HG03025 (cell line): ENCODE results near the gene IPO5.
"Not testable (repeated sequence)": the region's sequence is repeated elsewhere in the genome, so short reads cannot be mapped to it uniquely, and the experiment has no call there.

Experiments used
- ATAC-seq: cut with Tn5 transposase; IDR thresholded peaks from one replicate; pipeline ENCODE4 v1.9.1; 2021; ENCODE audit warnings: mild to moderate bottlenecking, moderate library complexity; ENCODE audit not compliant: unreplicated experiment, low FRiP score

Gene IPO5

GRCh38 chr13:98007001-98007400, 53.5 kb downstream of the IPO5 start:
- no peak for ATAC-seq

GRCh38 chr13:98013241-98013640, 59.8 kb downstream of the IPO5 start:
- no peak for ATAC-seq

GRCh38 chr13:98014766-98015165, 61.3 kb downstream of the IPO5 start:
- no peak for ATAC-seq

- no peak for ATAC-seq
Measured at GRCh38 chr13:98018293-98018692, 64.8 kb downstream of the IPO5 start.

- no peak for ATAC-seq
Measured at GRCh38 chr13:98019186-98019585, 65.7 kb downstream of the IPO5 start.

GRCh38 chr13:98020271-98020670, 66.8 kb downstream of the IPO5 start:
- ATAC-seq: no peak

- no peak for ATAC-seq
Measured at GRCh38 chr13:98022210-98022609, 68.7 kb downstream of the IPO5 start.

- no peak for ATAC-seq
Measured at GRCh38 chr13:98025480-98026025, 72.1 kb downstream of the IPO5 start.

GRCh38 chr13:98026457-98026857, 73.0 kb downstream of the IPO5 start:
- ATAC-seq: no peak

GRCh38 chr13:98032168-98032567, 78.7 kb downstream of the IPO5 start:
- no peak for ATAC-seq

- no peak for ATAC-seq
Measured at GRCh38 chr13:98033277-98034247, 80.1 kb downstream of the IPO5 start.

- no peak for ATAC-seq
Measured at GRCh38 chr13:98035373-98035772, 81.9 kb downstream of the IPO5 start.

- ATAC-seq: not testable (repeated sequence)
Measured at GRCh38 chr13:98036564-98037302, 83.3 kb downstream of the IPO5 start.

- ATAC-seq: no peak
Measured at GRCh38 chr13:98039261-98039660, 85.8 kb downstream of the IPO5 start.

GRCh38 chr13:98039964-98040363, 86.5 kb downstream of the IPO5 start:
- ATAC-seq: no peak

- no peak for ATAC-seq
Measured at GRCh38 chr13:98041081-98041820, 87.8 kb downstream of the IPO5 start.

- no peak for ATAC-seq
Measured at GRCh38 chr13:98044301-98044700, 90.8 kb downstream of the IPO5 start.

GRCh38 chr13:98047785-98048184, 94.3 kb downstream of the IPO5 start:
- not testable (repeated sequence) for ATAC-seq

GRCh38 chr13:98048265-98048664, 94.8 kb downstream of the IPO5 start:
- ATAC-seq: no peak

- ATAC-seq: no peak
Measured at GRCh38 chr13:98050041-98050466, 96.6 kb downstream of the IPO5 start.
